ENCODE results near the gene EIF1AX. TPM values are rescaled to one million over a fixed set of nuclear protein-coding genes. Genes with fewer than 3 reads are reported as not detected.

Gene EIF1AX
- total RNA-seq: 32.4 and 34.1 TPM in 2 replicates

DNA sequence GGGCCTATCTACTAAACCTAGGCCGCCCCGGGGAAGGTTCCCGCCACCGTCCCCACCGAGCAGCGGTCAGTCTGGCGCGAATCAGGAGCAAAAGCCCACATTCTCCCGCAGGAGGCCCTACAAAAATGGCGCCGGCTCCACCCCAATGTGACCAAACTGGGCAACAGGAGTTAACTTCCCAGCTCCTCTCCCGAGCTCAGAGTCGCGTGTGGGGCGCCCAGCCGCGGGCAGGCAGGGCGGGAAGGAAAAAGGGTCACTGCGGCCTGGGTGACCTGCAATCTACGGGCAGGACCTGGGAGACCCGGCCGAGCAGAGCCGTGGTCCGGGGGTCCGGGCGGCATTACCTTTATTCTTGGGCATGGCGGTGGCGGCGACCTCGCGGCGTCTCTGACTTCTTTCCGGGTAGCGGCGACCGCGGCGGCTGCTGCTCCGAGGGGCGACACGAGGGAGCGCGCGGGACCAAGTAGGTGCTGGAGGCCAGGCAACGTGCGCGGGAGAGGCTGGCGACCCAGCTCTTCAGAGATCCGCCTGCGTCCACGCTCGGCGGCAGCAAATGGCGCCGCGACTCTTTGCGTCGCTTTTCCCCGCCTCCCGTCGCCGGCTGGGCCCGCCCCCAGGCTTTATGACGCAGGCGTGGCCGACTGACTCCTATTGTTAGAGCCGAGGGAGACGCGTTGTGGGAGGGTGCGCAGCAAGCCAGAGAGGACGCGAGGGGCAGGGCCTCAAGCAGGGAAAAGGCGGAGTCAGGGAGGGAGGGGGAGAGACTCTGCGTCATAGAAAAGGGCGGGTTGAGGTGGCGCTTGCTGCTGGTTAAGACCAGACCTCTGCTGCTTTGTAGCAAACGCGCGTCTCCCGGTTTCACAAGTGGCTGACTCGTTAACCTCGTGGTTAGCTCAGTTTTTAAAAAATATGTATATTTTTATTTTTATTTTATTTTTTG lies at the start of gene EIF1AX:
Gene EIF1AX, minus strand, starts transcription at position 558 of the 940 bp plus-strand sequence. Its CDS starts 198 bp downstream, at position 360.

DNA sequence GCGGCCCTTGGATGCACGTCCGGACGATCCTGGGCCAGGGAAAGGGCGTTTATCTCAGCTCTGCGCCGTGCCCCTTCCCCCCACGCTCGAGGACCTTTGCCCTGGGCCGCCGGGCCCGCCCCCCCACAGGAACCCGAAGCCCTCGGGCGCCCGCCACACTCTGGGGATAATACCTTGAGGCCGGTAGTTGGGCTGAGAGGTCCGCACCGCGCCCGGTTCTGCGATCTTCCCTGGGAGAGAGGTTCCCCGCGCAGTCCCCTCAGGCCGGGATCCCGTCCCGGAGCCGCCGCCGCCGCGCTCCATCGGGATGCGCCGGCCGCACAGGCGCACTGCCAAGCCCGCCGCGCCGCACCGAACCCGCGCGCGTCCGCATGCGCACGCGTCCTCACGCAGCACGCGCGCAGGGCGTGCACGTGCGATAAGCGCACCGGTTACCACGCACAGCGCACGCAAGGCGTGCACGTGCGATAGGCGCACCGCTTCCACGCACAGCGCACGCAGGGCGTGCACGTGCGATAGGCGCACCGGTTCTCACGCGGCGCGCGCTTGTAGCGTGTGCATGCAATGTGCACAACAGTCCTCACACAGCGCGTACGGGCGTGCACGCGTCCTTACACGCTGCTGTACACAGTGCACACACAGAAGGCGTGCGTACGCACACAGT lies 24.9 kb downstream of the EIF1AX start, which contains the start of gene MAP7D2:
Gene MAP7D2, minus strand, starts transcription at position 331 of the 664 bp plus-strand sequence. Its CDS starts 28 bp downstream, at position 303.

Other genes starting within 250 kb of the EIF1AX start
- gene BCLAF3, start 150.8 kb downstream of the EIF1AX start, total RNA-seq: 1.5 and 2.9 TPM in 2 replicates
- gene MAP7D2, start 24.9 kb downstream of the EIF1AX start, total RNA-seq: under 0.01 and 1.1 TPM in 2 replicates
- gene RPS6KA3, start 125.1 kb upstream of the EIF1AX start, total RNA-seq: 24.0 and 31.6 TPM in 2 replicates